ENCODE measurements around the gene GPT2. TPM values are rescaled to one million over a fixed set of nuclear protein-coding genes. Genes with fewer than 3 reads are reported as not detected.

GPT2 gene
- total RNA-seq, 1 donor from 2014 or later, result 70.2 TPM

GRCh38 chr16:46839986-46840443 is 44.1 kb upstream of the GPT2 start:
- Histone ChIP-seq H3K4me2 (ENCODE audit: low read length) (no peak overlapping the region), H3K36me3 (ENCODE audit: insufficient read depth, low read length) (no peaks in the 10 kb centered on the region), H3K79me2 (ENCODE audit: insufficient read depth, low read length) (no peaks in the 10 kb centered on the region), H3K27ac (ENCODE audit: low read depth, low read length) (no peak overlapping the region), H2AFZ (ENCODE audit: low read depth, low read length) (no peak overlapping the region), H3K4me1 (ENCODE audit: insufficient read depth, low read length) (no peaks in the 10 kb centered on the region), H3K27me3 (ENCODE audit: insufficient read depth, low read length) (no peaks in the 10 kb centered on the region), H3K9me3 (ENCODE audit: insufficient read depth, low read depth, low read length) (no peaks in the 10 kb centered on the region), H3K9ac (ENCODE audit: low read length) (no peak overlapping the region), H4K20me1 (ENCODE audit: insufficient read depth, low read length) (no peaks in the 10 kb centered on the region), H3K4me3 (ENCODE audit: insufficient read depth, low read depth, low read length) (no peak overlapping the region)
- Mint-ChIP-seq H3K4me3 (ENCODE audit: unreplicated experiment) (no peak overlapping the region), H3K9me3 (ENCODE audit: unreplicated experiment) (no peaks in the 10 kb centered on the region), H3K36me3 (ENCODE audit: low read depth, unreplicated experiment) (no peaks in the 10 kb centered on the region), H3K27ac (ENCODE audit: unreplicated experiment) (no peak overlapping the region), H3K4me1 (ENCODE audit: low read depth, unreplicated experiment) (no peaks in the 10 kb centered on the region), H3K27me3 (ENCODE audit: low read depth, unreplicated experiment) (no peaks in the 10 kb centered on the region)
- FAIRE-seq, result no peak
- TF ChIP-seq CTCF (IDR thresholded peaks at IDR 0.05; ENCODE audit: insufficient read depth, low read depth, low read length), result no peak
- TF ChIP-seq EZH2 (IDR thresholded peaks at IDR 0.05; ENCODE audit: insufficient read depth, low read length), result no peak
- DNase-seq (ENCODE audit: low read depth), result no peak

GRCh38 chr16:46842192-46842895 is 41.8 kb upstream of the GPT2 start:
- Mint-ChIP-seq H3K36me3 (ENCODE audit: low read depth, unreplicated experiment) (no peaks in the 10 kb centered on the region), H3K4me1 (ENCODE audit: low read depth, unreplicated experiment) (no peaks in the 10 kb centered on the region), H3K4me3 (ENCODE audit: unreplicated experiment) (no peak overlapping the region), H3K27me3 (ENCODE audit: low read depth, unreplicated experiment) (no peaks in the 10 kb centered on the region), H3K9me3 (ENCODE audit: unreplicated experiment) (no peaks in the 10 kb centered on the region), H3K27ac (ENCODE audit: unreplicated experiment) (no peak overlapping the region)
- H3K27ac ChIP-seq (ENCODE audit: low read depth, low read length), result no peak overlapping the region
- H3K36me3 ChIP-seq (ENCODE audit: insufficient read depth, low read length), result no peaks in the 10 kb centered on the region
- H2AFZ ChIP-seq (ENCODE audit: low read depth, low read length), result no peak overlapping the region
- no peak overlapping the region for H3K4me3 ChIP-seq (ENCODE audit: insufficient read depth, low read depth, low read length)
- H3K79me2 ChIP-seq (ENCODE audit: insufficient read depth, low read length), result no peaks in the 10 kb centered on the region
- no peaks in the 10 kb centered on the region for H3K4me1 ChIP-seq (ENCODE audit: insufficient read depth, low read length)
- no peaks in the 10 kb centered on the region for H4K20me1 ChIP-seq (ENCODE audit: insufficient read depth, low read length)
- TF ChIP-seq CTCF (IDR thresholded peaks at IDR 0.05; ENCODE audit: insufficient read depth, low read depth, low read length), result no peak
- TF ChIP-seq EZH2 (IDR thresholded peaks at IDR 0.05; ENCODE audit: insufficient read depth, low read length), result no peak
- no peak overlapping the region for H3K4me2 ChIP-seq (ENCODE audit: low read length)
- H3K9me3 ChIP-seq (ENCODE audit: insufficient read depth, low read depth, low read length), result no peaks in the 10 kb centered on the region
- H3K27me3 ChIP-seq (ENCODE audit: insufficient read depth, low read length), result no peaks in the 10 kb centered on the region
- DNase-seq (ENCODE audit: low read depth) (no peak), FAIRE-seq (no peak)
- no peak overlapping the region for H3K9ac ChIP-seq (ENCODE audit: low read length)

All from astrocyte (in vitro differentiated cells and primary cell).